Activated CD8-positive, alpha-beta memory T cell treated with anti-CD3 and anti-CD28 coated beads for 4 hours (primary cell): ENCODE measurements around the gene ANKRD2.
"Not testable (repeated sequence)": the region's sequence is repeated elsewhere in the genome, so short reads cannot be mapped to it uniquely, and the experiment has no call there.

Source experiments
- DNase-seq, 2 donors: peaks; one replicate each; pipeline ENCODE4 v3.0.0-alpha.2; 2020; ENCODE audit warnings: low read depth in 2 of 2

The ANKRD2 gene

GRCh38 chr10:97546456-97547270 is 25.9 kb upstream of the ANKRD2 start:
- no peak for DNase-seq

GRCh38 chr10:97547271-97547600 is 25.3 kb upstream of the ANKRD2 start:
- no peak for DNase-seq

GRCh38 chr10:97547962-97548361 is 24.6 kb upstream of the ANKRD2 start:
- DNase-seq, result no peak

GRCh38 chr10:97548828-97549455 is 23.6 kb upstream of the ANKRD2 start:
- no peak for DNase-seq

GRCh38 chr10:97549587-97550322 is 22.8 kb upstream of the ANKRD2 start:
- DNase-seq, result no peak

GRCh38 chr10:97550336-97551149 is 22.0 kb upstream of the ANKRD2 start:
- no peak for DNase-seq

- DNase-seq, result no peak
Observed at GRCh38 chr10:97551271-97551670, 21.3 kb upstream of the ANKRD2 start.

- DNase-seq, result peak; percentile 19 to 34
Observed at GRCh38 chr10:97553575-97554031, 19.0 kb upstream of the ANKRD2 start.

GRCh38 chr10:97554336-97554735 is 18.2 kb upstream of the ANKRD2 start:
- not testable (repeated sequence) for DNase-seq

GRCh38 chr10:97555541-97555940 is 17.0 kb upstream of the ANKRD2 start:
- not testable (repeated sequence) for DNase-seq

GRCh38 chr10:97560731-97561381 is 11.7 kb upstream of the ANKRD2 start:
- not testable (repeated sequence) for DNase-seq

- DNase-seq, result not testable (repeated sequence)
Observed at GRCh38 chr10:97561386-97562077, 11.0 kb upstream of the ANKRD2 start.

- not testable (repeated sequence) for DNase-seq
Observed at GRCh38 chr10:97562329-97562728, 10.2 kb upstream of the ANKRD2 start.

GRCh38 chr10:97563337-97563736 is 9.2 kb upstream of the ANKRD2 start:
- DNase-seq, result no peak

- no peak for DNase-seq
Observed at GRCh38 chr10:97564776-97565175, 7.8 kb upstream of the ANKRD2 start.

GRCh38 chr10:97566336-97566996 is 6.1 kb upstream of the ANKRD2 start:
- no peak for DNase-seq

GRCh38 chr10:97567891-97568290 is 4.7 kb upstream of the ANKRD2 start:
- no peak for DNase-seq

- no peak for DNase-seq
Observed at GRCh38 chr10:97570146-97570788, 2.3 kb upstream of the ANKRD2 start.

GRCh38 chr10:97570789-97571471 is 1.6 kb upstream of the ANKRD2 start:
- no peak for DNase-seq
